ENCODE results near the gene TNFRSF19.

The TNFRSF19 gene

GRCh38 chr13:23632741-23633140 lies 62.5 kb downstream of the TNFRSF19 start:
- no peak for DNase-seq (ENCODE audit: low spot score)
- no peak for TF ChIP-seq CTCF (IDR thresholded peaks at IDR 0.05; ENCODE audit: extremely low read depth, insufficient read depth, missing control alignments)
- in situ Hi-C loops (cut with MboI; ENCODE audit: low pct_unique_long_range_greater_than_20kb, low sequenced_read_pairs, unreplicated experiment) = no loop called here

- no peak for TF ChIP-seq CTCF (IDR thresholded peaks at IDR 0.05; ENCODE audit: extremely low read depth, insufficient read depth, missing control alignments)
- in situ Hi-C loops (cut with MboI; ENCODE audit: low pct_unique_long_range_greater_than_20kb, low sequenced_read_pairs, unreplicated experiment) = no loop called here
These were observed 64.7 kb downstream of the TNFRSF19 start for GRCh38 chr13:23634897-23635296.

GRCh38 chr13:23636360-23636759 lies 66.1 kb downstream of the TNFRSF19 start:
- DNase-seq (ENCODE audit: low spot score) = no peak
- no peak for TF ChIP-seq CTCF (IDR thresholded peaks at IDR 0.05; ENCODE audit: extremely low read depth, insufficient read depth, missing control alignments)
- in situ Hi-C loops (cut with MboI; ENCODE audit: low pct_unique_long_range_greater_than_20kb, low sequenced_read_pairs, unreplicated experiment) = no loop called here

More at GRCh38 chr13:23634897-23635296, 64.7 kb downstream of the TNFRSF19 start:
- DNase-seq (ENCODE audit: low spot score) = no peak

DNA sequence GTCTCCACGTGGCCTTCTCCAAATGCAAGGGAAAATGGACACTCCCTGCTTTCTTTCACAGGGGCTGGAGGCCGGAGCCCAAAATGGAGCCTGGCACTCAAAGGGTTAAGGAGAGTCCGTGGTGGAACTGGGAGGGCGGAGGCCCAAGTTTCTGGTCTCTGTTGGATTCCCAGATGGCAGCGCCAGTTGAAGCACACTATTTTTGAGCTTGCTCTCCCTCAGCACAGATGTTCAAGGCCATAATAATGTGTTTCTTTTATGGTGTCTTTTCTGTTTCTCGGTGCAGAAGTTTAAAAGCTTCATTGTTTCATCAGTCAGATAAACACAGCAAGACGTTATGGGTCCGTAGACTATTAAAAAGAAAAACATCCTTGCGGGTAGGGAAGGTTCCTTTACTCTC lies 67.6 kb downstream of the TNFRSF19 start:
- in situ Hi-C loops (cut with MboI; ENCODE audit: low pct_unique_long_range_greater_than_20kb, low sequenced_read_pairs, unreplicated experiment) = no loop called here
- DNase-seq (ENCODE audit: low spot score) = no peak
- TF ChIP-seq CTCF (IDR thresholded peaks at IDR 0.05; ENCODE audit: extremely low read depth, insufficient read depth, missing control alignments) = no peak

DNA sequence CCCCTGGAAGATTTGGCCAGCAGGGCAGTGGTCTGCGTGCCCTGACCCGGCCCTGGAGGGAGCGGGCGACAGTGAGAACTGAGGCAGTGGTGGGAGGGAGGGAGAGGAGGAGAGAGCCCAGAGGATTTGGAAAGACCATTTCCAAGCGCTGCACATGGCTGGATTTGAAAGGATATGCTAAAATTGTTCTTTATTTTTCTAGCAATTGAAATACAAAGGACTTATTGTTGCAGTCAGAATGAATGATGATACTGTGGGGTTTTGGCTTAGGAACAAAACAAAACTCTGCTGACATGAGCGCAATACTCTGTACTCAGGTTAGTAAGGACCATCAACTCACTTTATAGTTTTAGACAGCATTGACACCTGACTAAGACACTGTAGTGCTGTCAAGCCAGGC lies 69.5 kb downstream of the TNFRSF19 start:
- no peak for TF ChIP-seq CTCF (IDR thresholded peaks at IDR 0.05; ENCODE audit: extremely low read depth, insufficient read depth, missing control alignments)

GRCh38 chr13:23642110-23642509 lies 71.9 kb downstream of the TNFRSF19 start:
- no peak for DNase-seq (ENCODE audit: low spot score)
- TF ChIP-seq CTCF (IDR thresholded peaks at IDR 0.05; ENCODE audit: extremely low read depth, insufficient read depth, missing control alignments) = no peak

More for the DNA sequence above, 69.5 kb downstream of the TNFRSF19 start:
- in situ Hi-C loops (cut with MboI; ENCODE audit: low pct_unique_long_range_greater_than_20kb, low sequenced_read_pairs, unreplicated experiment) = no loop called here
- no peak for DNase-seq (ENCODE audit: low spot score)

More at GRCh38 chr13:23642110-23642509, 71.9 kb downstream of the TNFRSF19 start:
- in situ Hi-C loops (cut with MboI; ENCODE audit: low pct_unique_long_range_greater_than_20kb, low sequenced_read_pairs, unreplicated experiment) = no loop called here
